GM12864 (cell line): ENCODE measurements around the gene DRD1.
"Not testable (repeated sequence)": the region's sequence is repeated elsewhere in the genome, so short reads cannot be mapped to it uniquely, and the experiment has no call there.

Experiments used
- DNase-seq: peaks from one replicate; pipeline ENCODE4 v3.0.0-alpha.2; 2011; ENCODE audit warnings: low read depth
- H3K4me3 ChIP-seq: 2 replicates; pipeline ENCODE4 v1.5.1; 2011; ENCODE audit warnings: mild to moderate bottlenecking, low read depth, low read length, control low read depth
- TF ChIP-seq, protein P1 (sequence below): IDR thresholded peaks from 2 replicates; pipeline ENCODE4 v1.5.1; 2011; ENCODE audit warnings: low read depth, mild to moderate bottlenecking, moderate library complexity, low read length, control low read depth, inconsistent platforms; ENCODE audit errors: missing control alignments

The DRD1 gene

DNA sequence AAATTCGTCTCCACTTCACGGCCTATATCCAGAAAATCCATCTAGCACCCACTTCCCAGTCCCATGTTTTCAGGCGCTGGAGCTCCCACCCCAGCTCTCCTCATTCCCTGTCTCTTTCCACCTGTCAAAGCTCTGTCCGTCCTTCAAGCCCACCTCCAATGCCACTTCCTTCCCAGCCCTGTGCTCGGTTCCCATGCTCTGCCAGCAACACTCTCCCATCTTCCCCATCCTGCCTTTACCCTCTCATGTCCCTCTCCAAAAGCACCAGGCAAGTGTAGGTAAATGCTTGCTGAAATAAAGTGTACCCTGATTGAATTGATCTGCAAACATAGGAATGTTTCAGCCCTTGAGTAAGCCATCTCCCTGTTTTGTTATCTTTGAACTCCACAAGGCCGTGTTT lies 9.2 kb downstream of the DRD1 start:
- TF ChIP-seq, protein P1, sequence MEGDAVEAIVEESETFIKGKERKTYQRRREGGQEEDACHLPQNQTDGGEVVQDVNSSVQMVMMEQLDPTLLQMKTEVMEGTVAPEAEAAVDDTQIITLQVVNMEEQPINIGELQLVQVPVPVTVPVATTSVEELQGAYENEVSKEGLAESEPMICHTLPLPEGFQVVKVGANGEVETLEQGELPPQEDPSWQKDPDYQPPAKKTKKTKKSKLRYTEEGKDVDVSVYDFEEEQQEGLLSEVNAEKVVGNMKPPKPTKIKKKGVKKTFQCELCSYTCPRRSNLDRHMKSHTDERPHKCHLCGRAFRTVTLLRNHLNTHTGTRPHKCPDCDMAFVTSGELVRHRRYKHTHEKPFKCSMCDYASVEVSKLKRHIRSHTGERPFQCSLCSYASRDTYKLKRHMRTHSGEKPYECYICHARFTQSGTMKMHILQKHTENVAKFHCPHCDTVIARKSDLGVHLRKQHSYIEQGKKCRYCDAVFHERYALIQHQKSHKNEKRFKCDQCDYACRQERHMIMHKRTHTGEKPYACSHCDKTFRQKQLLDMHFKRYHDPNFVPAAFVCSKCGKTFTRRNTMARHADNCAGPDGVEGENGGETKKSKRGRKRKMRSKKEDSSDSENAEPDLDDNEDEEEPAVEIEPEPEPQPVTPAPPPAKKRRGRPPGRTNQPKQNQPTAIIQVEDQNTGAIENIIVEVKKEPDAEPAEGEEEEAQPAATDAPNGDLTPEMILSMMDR: no peak
- DNase-seq: no peak
- H3K4me3 ChIP-seq: no peak overlapping the region

DNA sequence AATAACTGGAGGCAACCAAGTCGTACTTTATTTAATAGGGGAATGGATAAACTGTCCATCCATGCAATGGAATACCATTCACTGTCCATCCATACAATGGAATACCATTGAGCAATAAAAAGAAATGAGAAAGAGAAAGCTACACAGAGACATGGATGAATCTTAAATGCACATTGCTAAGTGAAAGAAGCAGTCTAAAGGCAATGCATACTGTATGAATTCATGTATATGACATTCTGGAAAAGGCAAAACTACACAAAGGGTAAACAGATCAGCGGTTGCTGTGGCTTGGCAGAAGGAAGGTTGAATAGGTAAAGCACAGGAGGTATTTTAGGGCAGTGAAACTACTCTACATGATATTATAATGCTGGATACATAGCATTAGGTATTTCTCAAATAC lies 16.2 kb downstream of the DRD1 start:
- no peak for DNase-seq
- TF ChIP-seq, protein P1: no peak
- no peak overlapping the region for H3K4me3 ChIP-seq

DNA sequence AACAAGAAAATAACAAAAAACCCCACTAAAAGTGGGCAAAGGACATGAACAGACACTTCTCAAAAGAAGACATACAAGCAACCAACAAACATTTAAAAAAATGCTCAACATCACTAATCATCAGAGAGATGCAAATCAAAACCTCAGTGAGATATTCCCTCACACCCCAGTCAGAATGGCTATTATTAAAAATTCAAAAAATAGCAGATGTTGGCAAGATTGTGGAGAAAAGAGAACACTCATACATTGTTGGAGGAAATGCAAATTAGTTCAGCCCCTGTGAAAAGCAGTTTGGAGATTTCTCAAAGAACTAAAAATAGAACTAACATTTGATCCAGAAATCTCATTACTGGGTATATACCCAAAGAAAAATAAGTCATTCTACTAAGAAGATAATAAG lies 19.4 kb downstream of the DRD1 start:
- not testable (repeated sequence) for H3K4me3 ChIP-seq, DNase-seq

DNA sequence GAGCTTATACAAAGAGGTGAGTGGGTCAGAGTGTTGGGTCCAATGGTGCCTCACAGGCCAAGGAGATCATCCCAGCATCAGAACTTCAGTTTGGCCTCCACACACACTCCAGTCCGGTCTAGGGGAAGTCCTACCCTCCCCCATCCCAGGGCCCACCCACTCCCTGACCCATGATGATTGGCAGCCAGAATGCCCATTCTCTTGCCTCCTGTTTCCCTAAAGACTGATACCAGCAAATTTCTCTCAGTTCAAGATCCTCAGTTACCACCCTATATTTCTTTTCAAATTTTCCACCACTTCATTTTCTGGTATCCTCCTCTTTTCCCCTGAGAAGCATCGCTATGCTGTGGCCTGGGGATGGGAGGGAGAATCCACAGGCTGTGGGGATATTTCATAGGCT lies 21.9 kb downstream of the DRD1 start:
- H3K4me3 ChIP-seq: no peak overlapping the region
- TF ChIP-seq, protein P1: no peak
- DNase-seq: no peak

DNA sequence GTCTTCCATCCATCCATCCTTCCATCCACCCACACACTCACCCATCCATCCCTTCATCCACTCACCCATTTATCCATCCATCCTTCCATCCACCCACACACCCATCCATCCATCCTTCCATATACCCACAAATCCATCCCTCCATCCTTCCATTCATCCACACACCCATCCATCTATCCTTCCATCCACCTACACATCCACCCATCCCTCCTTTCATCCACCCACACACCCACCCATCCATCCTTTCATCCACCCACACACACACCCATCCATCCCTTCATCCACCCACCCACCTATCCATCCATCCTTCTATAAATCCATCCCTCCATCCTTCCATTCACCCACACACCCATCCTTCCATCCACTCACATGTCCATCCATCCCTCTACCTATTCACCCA lies 23.6 kb downstream of the DRD1 start:
- DNase-seq: no peak
- H3K4me3 ChIP-seq: no peak overlapping the region
- TF ChIP-seq, protein P1: no peak

DNA sequence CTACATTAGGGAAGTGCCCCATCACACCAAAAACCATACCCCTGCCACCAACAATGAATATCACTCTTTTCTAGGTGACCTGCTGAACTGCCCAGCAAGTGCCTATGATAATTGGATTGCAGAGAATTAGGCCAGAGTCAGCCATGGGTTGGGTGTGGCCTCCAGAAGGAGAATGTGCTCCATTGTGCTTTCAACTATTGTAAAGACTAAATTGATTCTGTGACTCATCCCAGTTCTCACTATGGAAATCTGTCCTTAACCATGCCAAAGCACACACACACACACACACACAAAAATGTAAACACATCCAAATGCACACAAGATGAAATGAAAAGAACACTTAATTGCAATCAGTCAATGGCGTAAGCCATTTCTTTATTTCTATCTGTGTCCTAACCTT lies 25.7 kb downstream of the DRD1 start:
- H3K4me3 ChIP-seq: no peak overlapping the region
- TF ChIP-seq, protein P1: no peak
- DNase-seq: no peak

DNA sequence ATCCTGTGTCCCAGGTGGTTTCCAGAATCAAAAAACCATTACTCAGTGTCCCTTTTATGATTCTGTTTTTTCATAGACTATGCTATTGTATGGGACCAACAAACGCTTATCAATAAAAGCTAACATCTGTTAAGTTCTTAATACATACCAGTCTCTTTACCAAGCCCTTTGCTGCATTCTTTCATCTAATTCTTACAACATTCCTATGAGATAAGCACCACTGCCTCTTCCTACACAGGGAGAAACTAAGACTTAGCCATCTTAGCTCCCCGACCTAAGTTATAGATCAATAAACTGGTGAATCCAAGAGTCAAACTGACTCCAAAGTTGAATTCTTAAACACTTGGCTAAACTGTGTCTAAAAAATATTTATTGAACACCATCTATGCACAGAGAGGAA lies 26.6 kb downstream of the DRD1 start:
- H3K4me3 ChIP-seq: no peak overlapping the region
- no peak for DNase-seq

DNA sequence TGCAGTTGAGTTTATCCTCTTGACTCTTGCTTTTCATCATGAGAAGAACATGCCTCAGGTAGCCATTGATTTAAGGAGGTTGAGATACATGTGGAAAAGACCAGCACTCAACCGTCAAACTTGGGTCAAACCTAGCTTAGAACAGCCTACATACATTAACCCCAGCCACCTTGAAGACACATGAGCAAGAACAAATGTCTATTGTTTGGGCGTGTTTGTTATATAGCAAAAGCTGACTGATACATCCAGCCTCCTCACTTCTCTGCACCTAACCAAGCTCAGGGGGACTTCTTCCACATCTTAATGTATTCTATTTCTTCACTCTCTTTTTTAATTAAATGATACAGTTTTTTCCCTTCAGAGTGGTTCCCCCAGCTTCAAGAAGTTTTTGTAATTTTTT lies 28.7 kb downstream of the DRD1 start:
- no peak for DNase-seq
- no peak overlapping the region for H3K4me3 ChIP-seq
- TF ChIP-seq, protein P1: no peak

More for the DNA sequence above, 26.6 kb downstream of the DRD1 start:
- TF ChIP-seq, protein P1: no peak
